ENCODE data around the gene STAB2.

- TF ChIP-seq EP300 (conservative IDR thresholded peaks at IDR 0.05; ENCODE audit: poor library complexity, severe bottlenecking) = no peak
- no peak for TF ChIP-seq CTCF (IDR thresholded peaks at IDR 0.05; ENCODE audit: poor library complexity, severe bottlenecking)
- TF ChIP-seq SMC3 (conservative IDR thresholded peaks at IDR 0.05; ENCODE audit: poor library complexity) = no peak
- TF ChIP-seq REST (IDR thresholded peaks at IDR 0.05; ENCODE audit: borderline replicate concordance) = no peak
- TF ChIP-seq POLR2AphosphoS5 (IDR thresholded peaks at IDR 0.05) = no peak
- no peak for TF ChIP-seq TAF1 (IDR thresholded peaks at IDR 0.05; ENCODE audit: low read depth)
- no peak for TF ChIP-seq RAD21 (conservative IDR thresholded peaks at IDR 0.05)
Observed at GRCh38 chr12:103785243-103786031, 198.4 kb downstream of the STAB2 start.

Data from neural cell (in vitro differentiated cells).